Measurements from ENCODE around the gene TLL2. TPM values are rescaled to one million over a fixed set of nuclear protein-coding genes. Genes with fewer than 3 reads are reported as not detected.

Gene TLL2
- total RNA-seq, 1 experiment from 2014 or later: not detected

DNA sequence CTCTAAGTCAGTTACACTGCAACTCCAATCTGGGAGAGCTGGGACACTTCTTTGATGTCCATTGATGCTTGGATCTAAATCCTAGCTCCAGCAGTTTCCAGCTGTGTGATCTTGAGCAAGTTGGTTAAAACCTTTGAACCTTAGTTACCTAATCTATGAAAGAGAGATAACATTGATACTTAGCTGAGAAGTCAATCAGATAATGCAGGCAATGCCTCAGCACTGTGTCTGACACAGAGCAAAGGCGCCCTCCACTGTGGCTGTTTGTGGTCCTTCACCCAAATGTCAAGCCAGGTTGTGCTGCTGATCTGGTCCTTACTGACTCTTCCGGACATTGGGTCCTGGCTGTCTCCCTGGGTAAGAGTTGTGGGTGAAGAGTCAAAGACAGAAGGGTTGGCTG, 189.3 kb downstream of the TLL2 start:
- no peak for DNase-seq (ENCODE audit: low read depth)

GRCh38 chr10:96322275-96322674, 191.5 kb downstream of the TLL2 start:
- no peak for DNase-seq (ENCODE audit: low read depth)

DNA sequence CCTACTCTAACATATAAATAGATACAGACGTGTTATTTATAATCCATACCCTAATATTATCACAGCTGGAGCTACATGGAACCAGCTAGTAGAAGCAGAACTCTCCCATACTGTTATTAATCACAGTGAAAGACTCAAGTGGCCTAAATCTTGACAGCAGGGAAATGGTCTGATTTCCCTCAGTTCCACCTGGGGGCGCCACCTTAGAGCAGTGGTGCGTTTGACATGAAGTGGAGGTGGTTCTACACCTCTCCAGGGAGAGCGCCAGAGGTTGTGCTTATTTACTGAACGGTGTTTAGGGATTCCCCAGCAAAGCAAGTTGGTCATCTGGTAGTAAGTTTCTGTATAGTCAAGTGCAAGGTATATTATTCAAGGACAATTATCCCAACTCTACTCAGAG, 191.9 kb downstream of the TLL2 start:
- DNase-seq (ENCODE audit: low read depth): no peak

- no peak for DNase-seq (ENCODE audit: low read depth)
These were observed 193.8 kb downstream of the TLL2 start for GRCh38 chr10:96319754-96320474.

GRCh38 chr10:96317067-96317833, 196.5 kb downstream of the TLL2 start:
- DNase-seq (ENCODE audit: low read depth): no peak

Other genes starting within 250 kb of the TLL2 start
- gene BLNK, start 242.4 kb downstream of the TLL2 start, total RNA-seq (2014; rRNA removed; shearing (Covaris generic)): not detected in 2 replicates
- gene DNTT, start 209.5 kb downstream of the TLL2 start, total RNA-seq (2014; rRNA removed; shearing (Covaris generic)): not detected in 2 replicates
- gene OPALIN, start 154.9 kb downstream of the TLL2 start, total RNA-seq (2014; rRNA removed; shearing (Covaris generic)): not detected in 2 replicates
- 77.3 and 81.2 TPM in 2 replicates for gene TM9SF3, start 73.1 kb upstream of the TLL2 start, total RNA-seq (2014; rRNA removed; shearing (Covaris generic))
- 2.4 and 4.5 TPM in 2 replicates for gene PIK3AP1, start 206.6 kb upstream of the TLL2 start, total RNA-seq (2014; rRNA removed; shearing (Covaris generic))

All from M059J (cell line).